ENCODE results near the gene AGAP1. TPM values are rescaled to one million over a fixed set of nuclear protein-coding genes. Genes with fewer than 3 reads are reported as not detected.

Gene AGAP1
- total RNA-seq, 1 experiment from 2014 or later = 25.8 TPM

- Histone ChIP-seq H3K9ac (ENCODE audit: extremely low read depth, insufficient read length, low read length) (no peak overlapping the region), H3K23ac (ENCODE audit: insufficient read length, low read depth, low read length) (no peak overlapping the region), H2BK5ac (ENCODE audit: insufficient read length, low read length) (no peak overlapping the region), H4K20me1 (ENCODE audit: control insufficient read depth, insufficient read depth, insufficient read length) (no peaks in the 10 kb centered on the region), H4K5ac (ENCODE audit: insufficient read length, low read depth, low read length) (no peak overlapping the region), H2BK12ac (ENCODE audit: insufficient read length, low read depth, low read length) (no peak overlapping the region), H3K23me2 (ENCODE audit: insufficient read length, low read depth, low read length, poor library complexity, severe bottlenecking) (peaks cover 3% of the 10 kb centered on the region), H3K27ac (ENCODE audit: insufficient read length, low read depth, low read length) (no peak overlapping the region), H4K91ac (ENCODE audit: insufficient read length, low read depth, low read length) (no peak overlapping the region), H3K79me2 (ENCODE audit: insufficient read depth, low read length) (no peaks in the 10 kb centered on the region), H4K8ac (replicated peaks; ENCODE audit: insufficient read length, low read depth, low read length) (no peak overlapping the region), H3K4me1 (ENCODE audit: insufficient read depth, low read length) (peaks cover 7% of the 10 kb centered on the region; the same call in 1 of the 2 replicates), H2BK20ac (ENCODE audit: low read depth, low read length, poor library complexity, severe bottlenecking) (no peak overlapping the region), H3K79me1 (ENCODE audit: insufficient read depth, low read depth, low read length, poor library complexity, severe bottlenecking) (no peaks in the 10 kb centered on the region), H3K4ac (ENCODE audit: low read depth, low read length) (no peak overlapping the region), H3K4me2 (ENCODE audit: insufficient read depth, insufficient read length, low read length) (no peak overlapping the region), H3K27me3 (ENCODE audit: insufficient read depth, low read length) (no peaks in the 10 kb centered on the region), H2BK120ac (ENCODE audit: low read depth, low read length, poor library complexity, severe bottlenecking) (no peak overlapping the region), H2AK5ac (ENCODE audit: insufficient read length, low read length) (no peak overlapping the region), H3K56ac (ENCODE audit: insufficient read length, low read depth, low read length) (no peak overlapping the region), H3K9me3 (ENCODE audit: control insufficient read depth, low read depth, low read length) (no peaks in the 10 kb centered on the region), H3K18ac (ENCODE audit: insufficient read length, low read depth, low read length) (no peak overlapping the region), H3K14ac (ENCODE audit: insufficient read depth, low read length) (no peak overlapping the region), H2BK15ac (ENCODE audit: low read depth, low read length) (no peak overlapping the region), H2AFZ (ENCODE audit: low read length) (no peak overlapping the region), H3T11ph (ENCODE audit: low read length) (no peak overlapping the region)
- no peak for TF ChIP-seq CTCF (conservative IDR thresholded peaks at IDR 0.05)
- H3K27me3 Mint-ChIP-seq (ENCODE audit: low read depth) = no peaks in the 10 kb centered on the region
- no peaks in the 10 kb centered on the region for H3K36me3 Mint-ChIP-seq (ENCODE audit: insufficient read depth in 1 of 3, low read depth in 3 of 3)
- no peak for DNase-seq
- no peaks in the 10 kb centered on the region for H3K9me3 Mint-ChIP-seq
- peaks cover 25 to 29% of the 10 kb centered on the region in 2 experiments for H3K4me1 Mint-ChIP-seq
- WGBS (ENCODE audit: extremely low coverage, insufficient read length, low lambda C conversion rate) = no CpG with 5 or more reads among the region's 13 CpGs
- H3K27ac Mint-ChIP-seq = no peak overlapping the region; a peak in 1 of 7 replicates
- no peak overlapping the region for H3K4me3 Mint-ChIP-seq
These were observed 461.1 kb downstream of the AGAP1 start for GRCh38 chr2:235954888-235955480.

All from H9 (cell line).